ENCODE measurements around the gene SYTL2. TPM values are rescaled to one million over a fixed set of nuclear protein-coding genes. Genes with fewer than 3 reads are reported as not detected.

Gene SYTL2
- total RNA-seq, 1 experiment from 2014 or later: 0.75 TPM

DNA sequence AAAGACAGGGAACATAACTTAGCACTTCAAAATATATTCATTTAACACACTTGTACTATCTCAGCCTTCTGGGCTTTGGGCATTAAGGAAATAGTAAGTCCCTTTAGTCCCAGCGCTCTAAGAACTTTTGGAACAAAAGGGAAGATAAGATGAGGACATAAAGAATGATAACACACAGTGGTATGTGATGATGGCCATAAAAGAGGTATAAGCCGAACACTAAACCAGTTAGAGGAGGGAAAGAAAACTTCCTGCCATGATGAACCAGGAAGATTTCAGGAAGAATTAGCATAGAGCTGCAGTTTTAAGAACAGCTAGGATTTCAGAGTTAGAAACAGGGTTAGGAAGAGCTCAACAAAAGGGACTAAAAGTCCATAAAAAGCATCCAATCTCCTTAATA is 11.8 kb downstream of the SYTL2 start:
- Histone ChIP-seq H3K4me3 (ENCODE audit: low read length) (no peak overlapping the region), H3K9me3 (ENCODE audit: low read length) (no peaks in the 10 kb centered on the region), H2AFZ (ENCODE audit: low read length) (no peak overlapping the region), H3K27me3 (ENCODE audit: low read length) (no peaks in the 10 kb centered on the region), H3K4me1 (ENCODE audit: low read length) (no peaks in the 10 kb centered on the region), H3K9me2 (replicated peaks; ENCODE audit: insufficient read depth, low read length) (no peaks in the 10 kb centered on the region), H3K36me3 (ENCODE audit: insufficient read depth, low read length) (no peaks in the 10 kb centered on the region), H3K4me2 (ENCODE audit: low read depth, low read length, poor library complexity, severe bottlenecking) (no peak overlapping the region), H3K79me2 (ENCODE audit: low read length) (no peaks in the 10 kb centered on the region), H3K27ac (ENCODE audit: low read length) (no peak overlapping the region), H4K20me1 (ENCODE audit: insufficient read depth, low read depth, low read length) (no peaks in the 10 kb centered on the region), H3K9ac (ENCODE audit: low read length) (no peak overlapping the region)
- no peak for DNase-seq

DNA sequence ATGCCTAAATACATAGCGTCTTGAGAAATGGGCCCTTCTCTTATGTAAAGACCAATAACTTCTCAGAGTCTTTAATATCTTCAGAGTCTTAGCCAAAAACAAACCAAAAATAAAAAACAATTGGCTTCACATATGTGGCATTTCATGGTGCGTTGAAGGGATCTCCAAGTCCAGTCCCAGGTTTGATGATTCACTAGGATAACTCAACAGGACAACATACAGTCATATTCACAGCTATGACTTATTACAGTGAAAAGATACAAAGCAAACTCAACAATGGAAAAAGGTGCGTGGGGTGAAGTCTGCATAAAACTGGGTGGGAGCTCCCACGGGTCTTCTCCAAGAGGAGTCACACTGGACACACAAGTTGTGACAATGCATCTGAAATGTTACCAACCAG is 12.6 kb downstream of the SYTL2 start:
- no peak overlapping the region for H3K9ac ChIP-seq (ENCODE audit: low read length)
- H3K27me3 ChIP-seq (ENCODE audit: low read length): no peaks in the 10 kb centered on the region
- no peak overlapping the region for H3K4me3 ChIP-seq (ENCODE audit: low read length)
- DNase-seq: no peak
- H3K79me2 ChIP-seq (ENCODE audit: low read length): no peaks in the 10 kb centered on the region
- H3K4me2 ChIP-seq (ENCODE audit: low read depth, low read length, poor library complexity, severe bottlenecking): no peak overlapping the region
- H3K4me1 ChIP-seq (ENCODE audit: low read length): no peaks in the 10 kb centered on the region
- no peaks in the 10 kb centered on the region for H3K9me3 ChIP-seq (ENCODE audit: low read length)
- no peak overlapping the region for H2AFZ ChIP-seq (ENCODE audit: low read length)
- no peaks in the 10 kb centered on the region for H3K9me2 ChIP-seq (replicated peaks; ENCODE audit: insufficient read depth, low read length)
- H3K27ac ChIP-seq (ENCODE audit: low read length): no peak overlapping the region
- H4K20me1 ChIP-seq (ENCODE audit: insufficient read depth, low read depth, low read length): no peaks in the 10 kb centered on the region
- no peaks in the 10 kb centered on the region for H3K36me3 ChIP-seq (ENCODE audit: insufficient read depth, low read length)

DNA sequence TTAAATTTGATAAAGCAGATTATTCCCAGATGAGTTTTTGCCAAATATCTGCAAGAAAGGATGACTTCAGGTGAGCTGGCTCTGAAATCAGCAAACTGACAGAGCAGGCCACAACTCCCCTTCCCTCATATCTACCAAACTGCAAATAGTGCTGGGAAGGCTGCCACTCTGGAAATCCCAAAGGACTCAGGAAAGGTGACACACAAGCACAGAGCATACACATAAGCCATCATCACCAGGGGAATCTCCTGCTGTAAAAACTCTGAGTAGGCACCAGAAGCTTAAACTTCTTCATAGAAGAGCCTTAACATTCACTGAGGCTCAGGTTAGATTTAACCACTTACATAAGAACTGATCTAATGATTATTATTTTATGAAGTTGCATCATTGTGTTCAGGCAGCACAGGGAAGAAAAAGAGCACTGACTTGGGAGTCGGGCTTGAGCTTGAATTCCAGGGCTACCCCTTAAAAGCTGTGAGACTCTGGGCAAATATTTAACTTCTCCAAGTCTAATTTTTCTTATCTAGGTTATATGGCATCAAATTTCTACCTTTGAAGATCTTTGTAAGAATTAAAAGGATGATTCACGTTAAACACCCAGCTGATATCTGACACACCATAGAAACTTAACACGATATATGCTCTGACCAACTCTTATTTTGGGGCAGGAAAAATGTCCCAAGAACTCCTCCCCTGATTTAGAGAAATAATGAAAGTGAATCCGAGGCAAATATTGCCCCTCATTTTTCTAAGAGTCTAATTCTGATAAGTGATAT is 15.0 kb downstream of the SYTL2 start:
- no peak overlapping the region for H3K4me2 ChIP-seq (ENCODE audit: low read depth, low read length, poor library complexity, severe bottlenecking)
- no peak for DNase-seq

DNA sequence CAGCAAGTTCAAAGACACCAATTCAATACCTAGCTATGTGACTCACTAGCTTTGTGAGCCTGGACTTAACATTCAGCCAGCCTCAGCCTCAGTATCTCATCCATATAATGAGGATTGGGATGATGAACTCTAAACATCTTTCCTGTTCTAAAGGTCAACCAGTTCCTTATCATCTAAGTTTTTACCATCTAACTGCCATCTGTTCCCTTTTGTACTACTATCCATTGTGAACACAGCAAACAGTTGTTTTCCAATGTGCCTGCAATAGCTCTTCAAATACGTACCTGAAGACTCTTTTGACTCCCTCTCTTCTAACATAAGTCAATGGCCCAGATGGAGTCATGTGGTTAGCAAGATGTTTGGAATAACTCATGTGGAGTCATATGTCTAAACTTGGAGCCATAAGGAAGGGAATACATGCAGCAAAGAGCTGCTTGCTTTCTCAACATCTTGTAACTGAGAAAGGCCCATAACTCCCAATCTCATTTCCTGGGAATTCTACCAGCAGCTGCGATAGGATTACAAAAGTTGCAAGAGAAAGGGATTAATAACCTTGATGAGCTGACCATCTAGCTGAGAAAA is 19.4 kb downstream of the SYTL2 start:
- Histone ChIP-seq H2AFZ (ENCODE audit: low read length) (no peak overlapping the region), H3K79me2 (ENCODE audit: low read length) (no peaks in the 10 kb centered on the region), H3K27ac (ENCODE audit: low read length) (no peak overlapping the region), H4K20me1 (ENCODE audit: insufficient read depth, low read depth, low read length) (0 out of 2 replicates have a peak, but pooled peaks cover 3% of the 10 kb centered on the region), H3K27me3 (ENCODE audit: low read length) (0 out of 2 replicates have a peak, but pooled peaks cover 3% of the 10 kb centered on the region), H3K36me3 (ENCODE audit: insufficient read depth, low read length) (no peaks in the 10 kb centered on the region), H3K4me3 (ENCODE audit: low read length) (no peak overlapping the region), H3K4me2 (ENCODE audit: low read depth, low read length, poor library complexity, severe bottlenecking) (no peak overlapping the region), H3K9me3 (ENCODE audit: low read length) (no peaks in the 10 kb centered on the region), H3K4me1 (ENCODE audit: low read length) (no peaks in the 10 kb centered on the region), H3K9me2 (replicated peaks; ENCODE audit: insufficient read depth, low read length) (no peaks in the 10 kb centered on the region), H3K9ac (ENCODE audit: low read length) (no peak overlapping the region)
- no peak for DNase-seq

More for the DNA sequence above, 15.0 kb downstream of the SYTL2 start:
- H3K79me2 ChIP-seq (ENCODE audit: low read length): no peaks in the 10 kb centered on the region
- no peak overlapping the region for H3K27ac ChIP-seq (ENCODE audit: low read length)
- no peaks in the 10 kb centered on the region for H3K27me3 ChIP-seq (ENCODE audit: low read length)
- no peaks in the 10 kb centered on the region for H3K9me3 ChIP-seq (ENCODE audit: low read length)
- H3K36me3 ChIP-seq (ENCODE audit: insufficient read depth, low read length): no peaks in the 10 kb centered on the region
- no peaks in the 10 kb centered on the region for H3K9me2 ChIP-seq (replicated peaks; ENCODE audit: insufficient read depth, low read length)
- H3K9ac ChIP-seq (ENCODE audit: low read length): no peak overlapping the region
- no peak overlapping the region for H3K4me3 ChIP-seq (ENCODE audit: low read length)
- H4K20me1 ChIP-seq (ENCODE audit: insufficient read depth, low read depth, low read length): no peaks in the 10 kb centered on the region
- no peaks in the 10 kb centered on the region for H3K4me1 ChIP-seq (ENCODE audit: low read length)
- H2AFZ ChIP-seq (ENCODE audit: low read length): no peak overlapping the region

DNA sequence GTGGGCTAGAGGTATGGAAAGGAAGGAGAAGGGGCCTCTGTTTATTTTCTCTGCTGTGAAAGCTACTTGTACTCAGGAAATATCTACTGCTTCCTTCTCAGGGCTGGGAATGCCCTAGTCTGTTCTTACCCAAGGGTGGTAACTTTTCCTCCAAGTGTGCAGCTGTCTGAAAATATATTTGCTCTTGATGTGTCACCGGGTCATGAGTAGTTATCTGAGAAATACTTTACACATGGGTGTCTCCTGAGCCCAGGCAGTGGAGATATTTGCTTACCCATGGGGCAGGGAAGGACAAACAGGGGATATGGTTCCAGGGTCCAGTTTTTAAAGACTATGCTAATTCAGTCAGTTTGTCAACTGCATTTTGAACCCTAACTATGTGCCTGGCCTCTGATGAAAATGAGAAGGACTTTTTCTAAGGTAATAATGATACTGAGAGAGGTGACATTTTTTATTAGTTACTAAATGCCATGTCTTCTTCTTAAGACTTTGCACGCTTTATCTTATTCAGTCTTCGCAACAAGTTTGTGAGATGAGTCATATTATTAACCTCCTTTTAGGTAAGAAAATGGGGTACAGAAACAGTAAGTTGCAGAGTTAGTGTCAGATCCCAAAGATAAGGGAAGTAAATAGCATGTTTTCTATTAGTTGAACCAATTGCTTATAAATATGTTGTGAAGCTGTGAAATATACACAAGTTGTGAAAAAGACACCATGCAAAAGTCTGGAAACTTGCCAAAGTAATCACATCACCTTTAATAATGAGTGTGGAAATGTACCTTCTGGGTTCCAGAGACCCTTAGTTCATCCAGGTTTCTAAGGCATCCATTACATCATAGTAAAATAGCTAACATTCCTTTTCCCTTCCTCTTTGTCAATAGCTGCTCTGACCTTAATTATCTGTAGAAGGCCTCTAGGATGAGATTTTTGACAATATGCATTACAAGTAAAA is 22.9 kb downstream of the SYTL2 start:
- Histone ChIP-seq H3K9me2 (replicated peaks; ENCODE audit: insufficient read depth, low read length) (no peaks in the 10 kb centered on the region), H3K4me3 (ENCODE audit: low read length) (no peak overlapping the region), H3K4me2 (ENCODE audit: low read depth, low read length, poor library complexity, severe bottlenecking) (no peak overlapping the region), H3K27me3 (ENCODE audit: low read length) (0 out of 2 replicates have a peak, but pooled peaks cover 3% of the 10 kb centered on the region), H3K36me3 (ENCODE audit: insufficient read depth, low read length) (no peaks in the 10 kb centered on the region), H3K9me3 (ENCODE audit: low read length) (no peaks in the 10 kb centered on the region), H4K20me1 (ENCODE audit: insufficient read depth, low read depth, low read length) (0 out of 2 replicates have a peak, but pooled peaks cover 3% of the 10 kb centered on the region), H2AFZ (ENCODE audit: low read length) (no peak overlapping the region), H3K79me2 (ENCODE audit: low read length) (no peaks in the 10 kb centered on the region), H3K27ac (ENCODE audit: low read length) (no peak overlapping the region), H3K4me1 (ENCODE audit: low read length) (no peaks in the 10 kb centered on the region), H3K9ac (ENCODE audit: low read length) (no peak overlapping the region)
- DNase-seq: no peak

DNA sequence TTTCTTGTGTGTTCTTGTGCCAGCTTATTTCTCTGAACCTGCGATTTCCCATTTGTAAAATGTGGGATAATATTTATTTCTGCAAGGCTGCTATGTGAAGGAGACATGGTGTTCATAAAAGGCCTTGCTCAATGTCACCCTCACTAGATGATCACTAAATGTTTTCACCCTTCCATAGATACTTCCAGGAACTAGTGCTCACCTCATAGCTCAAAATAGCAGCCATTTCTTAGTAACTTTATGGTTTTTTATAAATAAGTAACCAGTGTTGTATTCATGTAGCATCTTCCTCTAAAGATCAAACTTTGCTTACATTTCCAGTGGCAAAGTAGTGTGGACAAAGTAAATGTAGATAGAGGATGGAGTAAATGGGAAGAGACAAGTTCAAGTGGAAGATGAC is 23.8 kb downstream of the SYTL2 start:
- H3K9me2 ChIP-seq (replicated peaks; ENCODE audit: insufficient read depth, low read length): no peaks in the 10 kb centered on the region

DNA sequence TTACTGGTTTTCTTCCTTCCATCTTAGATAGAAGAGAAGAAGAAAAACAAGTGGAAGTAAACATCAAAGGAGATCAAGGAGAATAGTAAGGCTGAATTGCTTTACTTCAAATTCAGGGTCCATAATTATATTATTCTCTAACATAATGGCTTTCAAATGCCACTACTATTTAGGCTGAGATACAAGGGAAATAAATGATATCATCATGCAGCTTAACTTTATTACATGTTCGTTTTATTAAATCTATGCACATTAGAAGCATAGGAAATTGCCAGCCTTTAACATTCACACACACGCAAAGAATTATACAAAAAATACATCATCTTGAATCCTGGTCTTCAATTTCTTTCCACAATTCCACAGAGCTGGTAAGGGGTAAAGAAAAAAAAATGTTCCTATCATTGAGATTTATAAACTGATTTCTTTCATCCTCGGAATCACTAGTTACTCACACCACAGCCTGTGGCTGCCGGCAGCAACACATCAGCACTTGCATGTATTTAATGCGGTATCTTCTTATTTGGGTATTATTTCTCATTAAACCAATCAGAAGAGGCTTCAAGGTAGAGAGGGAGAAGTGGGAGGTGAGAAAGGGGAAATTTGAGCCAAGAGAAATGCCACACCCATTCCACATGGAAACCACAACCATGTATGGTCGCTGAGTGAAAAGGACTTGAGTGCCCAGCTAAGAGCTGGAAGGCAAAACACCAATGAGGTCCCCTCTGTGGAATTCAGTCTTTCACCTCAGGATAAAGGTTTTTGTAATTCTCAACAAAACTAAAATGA is 26.3 kb downstream of the SYTL2 start:
- no peaks in the 10 kb centered on the region for H3K9me3 ChIP-seq (ENCODE audit: low read length)
- H3K4me1 ChIP-seq (ENCODE audit: low read length): no peaks in the 10 kb centered on the region
- H3K4me3 ChIP-seq (ENCODE audit: low read length): no peak overlapping the region
- H3K79me2 ChIP-seq (ENCODE audit: low read length): no peaks in the 10 kb centered on the region
- no peak overlapping the region for H2AFZ ChIP-seq (ENCODE audit: low read length)
- H3K27ac ChIP-seq (ENCODE audit: low read length): no peak overlapping the region
- H3K4me2 ChIP-seq (ENCODE audit: low read depth, low read length, poor library complexity, severe bottlenecking): no peak overlapping the region
- no peak for DNase-seq
- 0 out of 2 replicates have a peak, but pooled peaks cover 3% of the 10 kb centered on the region for H3K27me3 ChIP-seq (ENCODE audit: low read length)
- 0 out of 2 replicates have a peak, but pooled peaks cover 3% of the 10 kb centered on the region for H4K20me1 ChIP-seq (ENCODE audit: insufficient read depth, low read depth, low read length)
- H3K9me2 ChIP-seq (replicated peaks; ENCODE audit: insufficient read depth, low read length): no peaks in the 10 kb centered on the region
- no peak overlapping the region for H3K9ac ChIP-seq (ENCODE audit: low read length)
- H3K36me3 ChIP-seq (ENCODE audit: insufficient read depth, low read length): no peaks in the 10 kb centered on the region

More for the DNA sequence above, 23.8 kb downstream of the SYTL2 start:
- Histone ChIP-seq H3K27ac (ENCODE audit: low read length) (no peak overlapping the region), H3K27me3 (ENCODE audit: low read length) (0 out of 2 replicates have a peak, but pooled peaks cover 3% of the 10 kb centered on the region), H3K4me2 (ENCODE audit: low read depth, low read length, poor library complexity, severe bottlenecking) (no peak overlapping the region), H3K36me3 (ENCODE audit: insufficient read depth, low read length) (no peaks in the 10 kb centered on the region), H2AFZ (ENCODE audit: low read length) (no peak overlapping the region), H3K4me3 (ENCODE audit: low read length) (no peak overlapping the region), H3K79me2 (ENCODE audit: low read length) (no peaks in the 10 kb centered on the region), H3K4me1 (ENCODE audit: low read length) (no peaks in the 10 kb centered on the region), H4K20me1 (ENCODE audit: insufficient read depth, low read depth, low read length) (0 out of 2 replicates have a peak, but pooled peaks cover 3% of the 10 kb centered on the region), H3K9me3 (ENCODE audit: low read length) (no peaks in the 10 kb centered on the region), H3K9ac (ENCODE audit: low read length) (no peak overlapping the region)
- DNase-seq: no peak

All from Karpas-422 (cell line).